Breast epithelium (tissue), 4 donors: ENCODE data around the gene PPP1R16B. TPM values are rescaled to one million over a fixed set of nuclear protein-coding genes. Genes with fewer than 3 reads are reported as not detected.

Experiments used
- DNase-seq, 2 donors: peaks; one replicate each; pipeline ENCODE4 v3.0.0-alpha.2; 2019; ENCODE audit warnings: low spot score in 2 of 2
- H3K27ac ChIP-seq, 2 donors: fragments of 200-600 bp; sonication (generic) in 1 of 2; one replicate each; pipeline ENCODE4 v1.5.1; 2016 to 2019; ENCODE audit warnings: mild to moderate bottlenecking in 1 of 2
- H3K27me3 ChIP-seq, 2 donors: fragments of 200-600 bp; sonication (generic) in 1 of 2; one replicate each; pipeline versions ENCODE4 v1.5.1 to v1.6.0; 2017 to 2019; ENCODE audit warnings: control low read depth in 1 of 2, mild to moderate bottlenecking in 1 of 2
- H3K36me3 ChIP-seq: fragments of 200-600 bp; one replicate; pipeline ENCODE4 v1.5.1; 2019
- H3K4me1 ChIP-seq, 2 donors: fragments of 200-600 bp; sonication (generic); one replicate each; pipeline ENCODE4 v1.5.1; 2016 to 2019; ENCODE audit warnings: control low read depth in 1 of 2
- H3K4me3 ChIP-seq, 3 donors: fragments of 200-600 bp; sonication (generic); 1 replicate in 2 of 3; 2 replicates in 1 of 3; pipeline ENCODE4 v1.5.1; 2016 to 2019; ENCODE audit warnings: mild to moderate bottlenecking in 3 of 3, moderate library complexity in 2 of 3
- H3K9me3 ChIP-seq, 2 donors: fragments of 200-600 bp; sonication (generic) in 1 of 2; one replicate each; pipeline ENCODE4 v1.5.1; 2016 to 2019; ENCODE audit warnings: control low read depth in 1 of 2
- CTCF ChIP-seq, 3 donors: fragments of 450-650 bp; IDR thresholded peaks; one replicate each; pipeline ENCODE4 v1.5.1; 2016 to 2017; ENCODE audit warnings: antibody characterized with exemption in 3 of 3, mild to moderate bottlenecking in 3 of 3, moderate library complexity in 3 of 3
- POLR2A ChIP-seq: fragments of 450-650 bp; IDR thresholded peaks from one replicate; pipeline ENCODE4 v1.6.1; 2016; ENCODE audit warnings: antibody characterized with exemption, mild to moderate bottlenecking, moderate library complexity
- POLR2AphosphoS5 ChIP-seq, 3 donors: sonication (generic); formaldehyde crosslinking; IDR thresholded peaks; one replicate each; pipeline ENCODE4 v1.6.1; 2017; ENCODE audit warnings: antibody characterized with exemption in 3 of 3
- intact Hi-C: fragments of 100-400 bp; cut with DNase I; formaldehyde crosslinking; loops from one replicate; pipeline ENCODE4 v1.15.1; 2023; ENCODE audit warnings: low total_unique reads
- total RNA-seq, 3 donors: library from RNA; depleted of rRNA; stranded (reverse); fragments of >200 nt; gene quantifications; one replicate each; pipeline ENCODE4 v1.1.0, GENCODE V29; 2016

The PPP1R16B gene
- total RNA-seq, 3 donors from 2014 or later: 3.7 to 10.8 (median 8.2) TPM

DNA sequence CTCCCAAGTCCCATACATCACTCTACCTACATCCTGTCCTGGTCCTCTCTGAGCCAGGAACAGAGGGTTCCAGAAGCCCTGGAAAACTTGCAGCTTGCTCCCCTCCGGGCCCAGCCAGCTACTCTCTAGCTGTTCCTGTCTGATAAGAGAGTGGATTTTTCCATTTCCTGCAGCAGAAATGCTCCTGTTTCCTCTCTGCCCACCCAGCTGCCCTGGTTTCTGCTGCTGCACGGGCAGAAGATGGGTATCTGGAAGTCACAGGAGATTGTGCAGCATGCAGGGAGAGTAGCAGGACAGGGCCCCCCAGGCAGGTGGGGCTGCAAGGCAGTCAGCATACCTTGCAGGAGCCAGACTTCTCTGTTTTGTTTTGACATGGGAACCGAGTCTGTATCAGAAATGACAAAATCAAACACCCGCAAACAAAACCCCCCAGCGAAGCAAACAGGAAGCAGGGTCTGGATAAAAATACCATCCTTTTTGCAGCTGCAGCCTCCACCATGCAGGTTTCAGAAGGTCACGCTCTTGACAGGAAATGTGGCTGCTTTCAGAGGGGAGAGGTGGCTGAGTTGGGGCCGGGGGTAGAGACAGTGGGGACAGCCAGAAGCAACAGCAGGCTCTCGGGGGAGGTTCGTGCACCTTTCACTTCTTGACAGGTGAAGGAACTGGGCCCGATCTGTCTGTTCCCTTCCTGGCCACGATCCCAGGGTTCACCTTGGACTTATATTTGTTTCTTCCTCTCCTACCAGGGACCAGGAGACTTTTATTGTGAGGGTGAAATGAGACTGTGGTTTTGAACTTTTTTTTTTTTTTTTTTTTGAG, 69.9 kb downstream of the PPP1R16B start:
- Histone ChIP-seq H3K36me3 (no peaks in the 10 kb centered on the region), H3K27ac (no peak overlapping the region), H3K27me3 (peaks cover 0 to 16% of the 10 kb centered on the region in 2 donors), H3K4me1 (no peaks in the 10 kb centered on the region), H3K9me3 (no peaks in the 10 kb centered on the region), H3K4me3 (no peak overlapping the region)
- TF ChIP-seq POLR2AphosphoS5 (IDR thresholded peaks at IDR 0.05) (no peak), CTCF (IDR thresholded peaks at IDR 0.05) (no peak), POLR2A (no peak)
- DNase-seq: no peak
- intact Hi-C loops: no loop called here

DNA sequence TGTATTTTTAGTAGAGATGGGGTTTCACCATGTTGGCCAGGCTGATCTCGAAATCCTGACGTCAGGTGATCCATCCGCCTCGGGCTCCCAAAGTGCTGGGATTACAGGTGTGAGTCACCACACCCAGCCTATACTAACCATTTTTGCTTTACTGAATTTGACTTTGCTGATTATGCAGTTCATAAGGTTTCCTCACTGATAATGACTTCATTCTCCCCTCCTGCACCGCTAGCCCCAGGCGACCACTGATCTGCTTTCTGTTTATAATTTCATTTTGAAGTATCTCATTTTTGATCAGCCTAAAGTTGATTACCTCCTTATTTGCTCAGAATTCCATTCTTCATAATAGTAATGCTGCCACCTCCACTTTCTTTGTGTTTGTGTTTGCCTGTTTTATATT, 72.0 kb downstream of the PPP1R16B start:
- Histone ChIP-seq H3K27me3 (peaks cover 0 to 15% of the 10 kb centered on the region in 2 donors), H3K9me3 (no peaks in the 10 kb centered on the region), H3K36me3 (no peaks in the 10 kb centered on the region), H3K27ac (no peak overlapping the region), H3K4me1 (no peaks in the 10 kb centered on the region), H3K4me3 (no peak overlapping the region)
- DNase-seq: no peak
- intact Hi-C loops: no loop called here
- TF ChIP-seq CTCF (IDR thresholded peaks at IDR 0.05): no peak
- TF ChIP-seq POLR2AphosphoS5 (IDR thresholded peaks at IDR 0.05): no peak

GRCh38 chr20:38878866-38879265, 73.4 kb downstream of the PPP1R16B start:
- intact Hi-C loops: no loop called here
- H3K27ac ChIP-seq: no peak overlapping the region

DNA sequence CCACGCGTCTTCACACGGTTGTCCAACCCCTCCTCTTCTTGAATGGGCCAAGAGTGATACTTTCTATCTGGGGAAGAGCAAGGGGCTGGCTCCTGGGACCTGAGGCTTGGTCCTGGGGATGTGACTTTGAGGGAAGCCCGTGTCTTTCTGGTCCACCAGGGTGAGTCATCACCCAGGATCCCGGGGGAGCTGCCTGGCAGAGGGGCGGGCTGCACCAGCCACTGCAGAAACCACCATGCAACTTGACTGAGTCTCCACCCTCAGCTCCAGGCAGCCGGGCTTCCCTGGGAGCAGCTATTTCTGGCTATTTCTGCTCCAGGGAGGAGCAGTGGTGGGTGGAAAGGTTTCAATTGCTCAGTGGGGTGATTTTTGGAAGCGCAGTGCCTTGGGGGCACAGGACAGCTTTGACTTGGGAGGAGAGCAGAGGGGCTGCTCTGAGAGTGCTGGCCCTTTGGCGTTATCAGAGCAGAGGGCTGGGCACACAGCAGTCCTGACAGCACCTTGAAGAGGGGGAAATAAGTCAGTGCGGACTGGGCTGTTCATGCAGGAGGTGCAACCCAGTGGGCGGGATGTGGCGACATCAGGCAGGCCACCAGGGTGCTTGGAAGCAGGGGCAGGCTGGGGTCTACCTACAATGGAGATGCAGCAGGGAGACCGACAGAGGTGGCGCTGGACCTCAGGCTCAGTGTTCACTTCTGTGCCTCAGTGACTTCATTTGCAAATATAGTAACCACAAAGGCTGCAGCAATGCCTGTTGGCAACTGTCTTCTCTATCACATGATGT, 75.6 kb downstream of the PPP1R16B start:
- H3K27ac ChIP-seq: no peak overlapping the region
- peaks cover 0 to 7% of the 10 kb centered on the region in 2 donors for H3K27me3 ChIP-seq
- DNase-seq: no peak
- no peaks in the 10 kb centered on the region for H3K4me1 ChIP-seq
- TF ChIP-seq POLR2A: no peak
- TF ChIP-seq POLR2AphosphoS5 (IDR thresholded peaks at IDR 0.05): no peak
- no peak for TF ChIP-seq CTCF (IDR thresholded peaks at IDR 0.05)
- no peaks in the 10 kb centered on the region for H3K9me3 ChIP-seq
- H3K36me3 ChIP-seq: no peaks in the 10 kb centered on the region
- H3K4me3 ChIP-seq: no peak overlapping the region
- intact Hi-C loops: no loop called here

More at GRCh38 chr20:38878866-38879265, 73.4 kb downstream of the PPP1R16B start:
- Histone ChIP-seq H3K4me1 (no peaks in the 10 kb centered on the region), H3K36me3 (no peaks in the 10 kb centered on the region), H3K9me3 (no peaks in the 10 kb centered on the region), H3K27me3 (peaks cover 0 to 7% of the 10 kb centered on the region in 2 donors), H3K4me3 (no peak overlapping the region)
- no peak for DNase-seq
- TF ChIP-seq POLR2A (no peak), POLR2AphosphoS5 (IDR thresholded peaks at IDR 0.05) (no peak), CTCF (IDR thresholded peaks at IDR 0.05) (no peak)
